ENCODE measurements around the gene GLI3. TPM values are rescaled to one million over a fixed set of nuclear protein-coding genes. Genes with fewer than 3 reads are reported as not detected.

The GLI3 gene
- total and polyA plus RNA-seq, 2 experiments from 2014 or later = 15.2 to 27.9 TPM

DNA sequence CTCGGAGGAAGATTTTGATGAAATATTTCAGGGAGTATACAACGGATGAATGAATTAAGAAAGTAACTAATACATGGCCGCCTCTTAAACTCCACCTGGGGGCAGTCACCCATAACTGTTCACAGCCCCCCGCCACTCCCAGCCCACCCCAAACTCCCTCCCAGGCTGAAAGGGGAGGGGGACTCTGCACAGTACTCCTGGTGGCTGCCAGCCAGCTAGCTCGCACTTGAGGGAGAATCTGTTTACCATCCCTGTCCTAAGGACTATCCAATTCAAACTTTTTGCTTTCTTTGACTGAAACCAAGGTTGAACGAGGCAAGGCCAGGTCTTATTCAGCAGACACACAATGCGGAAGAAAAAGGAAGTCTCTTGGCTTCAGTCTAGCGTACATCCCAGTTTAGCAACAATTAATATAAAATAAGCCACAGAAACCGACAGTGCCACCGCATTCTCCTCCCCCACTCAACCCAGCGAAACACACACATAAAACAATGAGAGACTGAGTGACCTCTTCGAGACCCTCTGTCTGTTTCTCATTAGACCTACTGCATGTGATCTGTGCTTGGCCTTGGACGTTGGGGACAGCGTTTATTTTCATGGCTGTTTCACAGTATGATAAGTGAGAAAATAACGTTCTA lies 219.5 kb downstream of the GLI3 start:
- TF ChIP-seq, protein P1, sequence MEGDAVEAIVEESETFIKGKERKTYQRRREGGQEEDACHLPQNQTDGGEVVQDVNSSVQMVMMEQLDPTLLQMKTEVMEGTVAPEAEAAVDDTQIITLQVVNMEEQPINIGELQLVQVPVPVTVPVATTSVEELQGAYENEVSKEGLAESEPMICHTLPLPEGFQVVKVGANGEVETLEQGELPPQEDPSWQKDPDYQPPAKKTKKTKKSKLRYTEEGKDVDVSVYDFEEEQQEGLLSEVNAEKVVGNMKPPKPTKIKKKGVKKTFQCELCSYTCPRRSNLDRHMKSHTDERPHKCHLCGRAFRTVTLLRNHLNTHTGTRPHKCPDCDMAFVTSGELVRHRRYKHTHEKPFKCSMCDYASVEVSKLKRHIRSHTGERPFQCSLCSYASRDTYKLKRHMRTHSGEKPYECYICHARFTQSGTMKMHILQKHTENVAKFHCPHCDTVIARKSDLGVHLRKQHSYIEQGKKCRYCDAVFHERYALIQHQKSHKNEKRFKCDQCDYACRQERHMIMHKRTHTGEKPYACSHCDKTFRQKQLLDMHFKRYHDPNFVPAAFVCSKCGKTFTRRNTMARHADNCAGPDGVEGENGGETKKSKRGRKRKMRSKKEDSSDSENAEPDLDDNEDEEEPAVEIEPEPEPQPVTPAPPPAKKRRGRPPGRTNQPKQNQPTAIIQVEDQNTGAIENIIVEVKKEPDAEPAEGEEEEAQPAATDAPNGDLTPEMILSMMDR (IDR thresholded peaks at IDR 0.05; ENCODE audit: low read depth, low read length) = no peak
- H3K4me3 ChIP-seq = no peak overlapping the region
- H3K27me3 ChIP-seq = no peaks in the 10 kb centered on the region
- no peaks in the 10 kb centered on the region for H3K36me3 ChIP-seq
- peak in 1 of 2 donors; percentile 32 for DNase-seq (ENCODE audit: low read depth in 1 of 2, low spot score in 1 of 2)
- peak overlapping the region; percentile 11 for H3K27ac ChIP-seq
- peaks cover 25% of the 10 kb centered on the region for H3K4me1 ChIP-seq (ENCODE audit: low read depth)
- H3K9me3 ChIP-seq (ENCODE audit: low read depth) = no peaks in the 10 kb centered on the region

DNA sequence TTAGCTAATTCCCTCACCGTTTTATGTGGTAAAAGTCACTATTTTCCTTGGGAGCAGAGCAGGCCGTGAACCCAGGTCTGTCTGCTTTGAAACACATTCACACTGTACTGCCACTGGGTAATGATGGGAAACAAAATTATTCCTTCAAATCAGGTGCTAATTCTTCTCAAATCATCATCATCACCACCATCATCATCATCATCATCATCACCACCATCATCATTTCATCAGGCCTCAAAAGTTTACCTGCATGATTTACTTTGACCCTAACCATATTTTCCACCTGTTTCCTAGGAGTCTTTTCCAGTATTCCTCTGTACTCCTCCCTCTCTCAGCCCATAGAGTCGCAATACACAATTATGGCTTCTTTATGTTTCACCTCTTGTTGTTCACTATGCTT lies 220.5 kb downstream of the GLI3 start:
- no peak overlapping the region for H3K27ac ChIP-seq
- H3K27me3 ChIP-seq = no peaks in the 10 kb centered on the region
- no peak overlapping the region for H3K4me3 ChIP-seq
- no peaks in the 10 kb centered on the region for H3K36me3 ChIP-seq
- DNase-seq (ENCODE audit: low read depth in 1 of 2, low spot score in 1 of 2) = no peak
- TF ChIP-seq, protein P1 (IDR thresholded peaks at IDR 0.05; ENCODE audit: low read depth, low read length) = no peak
- H3K9me3 ChIP-seq (ENCODE audit: low read depth) = no peaks in the 10 kb centered on the region
- peaks cover 25% of the 10 kb centered on the region for H3K4me1 ChIP-seq (ENCODE audit: low read depth)

DNA sequence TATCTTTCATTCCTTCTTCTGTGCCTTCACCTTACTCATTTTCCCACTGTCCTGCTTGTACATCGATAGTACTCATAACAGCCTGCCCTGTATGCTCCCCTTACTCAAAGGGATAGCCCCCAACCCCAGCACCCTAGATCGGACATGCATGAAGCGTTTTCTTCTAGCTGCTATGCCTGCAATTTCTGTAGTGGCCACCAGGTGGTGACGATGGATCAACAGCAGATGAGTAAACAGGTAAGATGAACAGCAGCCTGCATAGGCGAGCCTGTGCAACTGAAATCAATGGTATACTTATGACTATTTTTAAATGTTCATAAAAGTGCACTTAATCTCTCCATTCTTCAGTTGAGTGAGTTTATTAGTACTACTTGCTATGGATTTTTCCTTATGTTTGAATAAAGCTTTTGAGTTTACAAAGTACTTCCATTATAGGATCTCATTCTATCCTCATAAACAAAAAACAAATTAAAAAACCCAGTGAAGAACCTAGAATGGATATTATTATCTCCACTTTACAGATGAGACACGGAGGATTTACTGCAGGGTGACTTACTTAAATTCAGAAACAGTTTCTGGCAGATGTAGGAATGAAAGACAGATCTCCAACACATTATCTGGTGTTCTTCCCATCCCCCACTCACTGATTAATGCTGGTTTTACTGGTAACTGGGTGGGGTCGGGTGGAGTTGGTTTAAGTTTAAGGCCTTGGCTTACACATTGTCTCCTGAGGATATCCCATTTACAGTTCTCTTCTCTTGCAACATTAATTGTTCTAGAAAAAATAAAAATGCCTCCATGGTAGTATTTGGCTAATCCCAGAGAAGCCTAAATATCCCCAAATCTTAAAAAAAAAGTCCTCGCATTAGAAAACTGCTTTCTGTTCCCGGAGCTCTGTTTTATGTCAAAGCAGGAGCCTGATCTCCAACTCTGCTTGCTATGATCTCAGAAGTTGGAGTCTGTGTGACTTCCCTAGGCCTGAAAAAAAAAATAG lies 222.1 kb downstream of the GLI3 start:
- peak in 1 of 2 donors; percentile 60 for DNase-seq (ENCODE audit: low read depth in 1 of 2, low spot score in 1 of 2)
- H3K9me3 ChIP-seq (ENCODE audit: low read depth) = no peaks in the 10 kb centered on the region
- TF ChIP-seq, protein P1 (IDR thresholded peaks at IDR 0.05; ENCODE audit: low read depth, low read length) = peak; percentile 73
- no peaks in the 10 kb centered on the region for H3K36me3 ChIP-seq
- no peak overlapping the region for H3K27ac ChIP-seq
- H3K4me1 ChIP-seq (ENCODE audit: low read depth) = peaks cover 19% of the 10 kb centered on the region
- no peaks in the 10 kb centered on the region for H3K27me3 ChIP-seq
- H3K4me3 ChIP-seq = no peak overlapping the region

DNA sequence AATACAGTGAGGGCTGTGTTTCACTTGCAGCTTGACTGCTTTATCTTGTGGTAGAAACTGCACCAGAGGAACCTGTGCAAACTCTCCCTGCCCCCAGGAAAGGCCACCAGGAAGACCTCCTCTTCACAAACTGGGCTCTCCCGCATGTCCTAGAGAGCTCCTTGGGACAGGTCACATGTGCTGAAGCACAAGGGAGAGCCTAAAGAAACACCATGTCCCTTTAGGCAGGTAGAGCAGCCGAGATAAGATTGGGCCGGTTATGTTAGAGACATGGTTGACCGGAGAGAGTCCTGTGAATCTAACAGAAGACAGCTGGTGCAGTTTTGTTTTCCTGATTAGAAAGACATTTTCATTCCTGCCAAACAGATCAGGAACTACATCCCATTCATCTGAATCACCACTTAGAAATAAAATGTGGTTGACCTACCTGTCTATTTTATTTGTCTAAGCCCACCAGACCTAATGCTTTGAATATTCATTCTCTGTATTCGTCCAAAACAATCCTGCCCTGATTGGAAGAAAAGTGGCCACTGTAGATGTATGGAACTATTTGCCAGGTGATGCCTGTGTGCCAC lies 224.1 kb downstream of the GLI3 start:
- Histone ChIP-seq H3K27me3 (no peaks in the 10 kb centered on the region), H3K27ac (peak overlapping the region; percentile 65), H3K36me3 (peaks cover 8% of the 10 kb centered on the region), H3K4me3 (no peak overlapping the region), H3K9me3 (ENCODE audit: low read depth) (no peaks in the 10 kb centered on the region), H3K4me1 (ENCODE audit: low read depth) (peaks cover 6% of the 10 kb centered on the region)
- DNase-seq (ENCODE audit: low read depth in 1 of 2, low spot score in 1 of 2) = peak in 1 of 2 donors; percentile 7
- TF ChIP-seq, protein P1 (IDR thresholded peaks at IDR 0.05; ENCODE audit: low read depth, low read length) = no peak

DNA sequence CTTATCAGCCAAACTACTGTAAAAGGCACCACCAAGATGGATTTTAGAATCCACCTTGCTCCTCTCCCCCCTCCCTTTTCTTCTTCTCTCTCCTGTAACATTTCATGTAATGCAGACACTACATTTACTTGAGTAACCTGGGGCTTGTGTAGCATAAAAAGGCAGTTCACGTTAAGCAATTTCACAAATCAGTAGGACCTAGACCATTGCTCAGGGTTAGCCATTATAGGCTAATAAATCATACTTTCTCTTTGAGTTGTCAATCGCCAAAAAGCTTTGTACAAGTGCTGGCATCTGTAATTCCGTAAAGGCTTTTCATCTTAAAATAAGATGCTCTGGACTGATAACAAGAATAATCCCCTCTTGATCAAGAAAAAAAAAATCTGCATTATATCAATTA lies 224.7 kb downstream of the GLI3 start:
- H3K27me3 ChIP-seq = no peaks in the 10 kb centered on the region
- TF ChIP-seq, protein P1 (IDR thresholded peaks at IDR 0.05; ENCODE audit: low read depth, low read length) = no peak
- H3K36me3 ChIP-seq = peaks cover 8% of the 10 kb centered on the region
- peaks cover under 1% of the 10 kb centered on the region for H3K4me1 ChIP-seq (ENCODE audit: low read depth)
- no peak for DNase-seq (ENCODE audit: low read depth in 1 of 2, low spot score in 1 of 2)
- no peak overlapping the region for H3K4me3 ChIP-seq
- peak overlapping the region; percentile 65 for H3K27ac ChIP-seq
- no peaks in the 10 kb centered on the region for H3K9me3 ChIP-seq (ENCODE audit: low read depth)
